ENCODE results near the gene AKAP6.

DNA sequence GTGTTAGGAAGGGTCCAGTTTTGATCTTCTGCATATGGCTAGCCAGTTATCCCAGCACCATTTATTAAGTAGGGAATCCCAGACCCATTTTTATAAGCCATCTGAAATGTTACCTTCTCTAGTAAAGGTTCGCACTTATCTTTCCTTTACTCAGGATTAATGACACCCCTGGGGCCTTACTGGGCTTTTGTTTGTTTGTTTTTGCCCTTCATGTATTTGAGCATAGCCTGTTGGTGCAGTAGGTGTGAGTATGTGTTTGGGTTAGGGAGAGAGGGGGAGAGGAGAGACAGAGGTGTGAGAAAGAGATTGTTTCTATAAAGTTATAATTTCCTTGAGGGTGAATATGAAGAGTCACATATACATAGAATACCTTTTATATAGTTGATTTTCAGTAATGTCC, 96.9 kb downstream of the AKAP6 start:
- TF ChIP-seq, protein P1, sequence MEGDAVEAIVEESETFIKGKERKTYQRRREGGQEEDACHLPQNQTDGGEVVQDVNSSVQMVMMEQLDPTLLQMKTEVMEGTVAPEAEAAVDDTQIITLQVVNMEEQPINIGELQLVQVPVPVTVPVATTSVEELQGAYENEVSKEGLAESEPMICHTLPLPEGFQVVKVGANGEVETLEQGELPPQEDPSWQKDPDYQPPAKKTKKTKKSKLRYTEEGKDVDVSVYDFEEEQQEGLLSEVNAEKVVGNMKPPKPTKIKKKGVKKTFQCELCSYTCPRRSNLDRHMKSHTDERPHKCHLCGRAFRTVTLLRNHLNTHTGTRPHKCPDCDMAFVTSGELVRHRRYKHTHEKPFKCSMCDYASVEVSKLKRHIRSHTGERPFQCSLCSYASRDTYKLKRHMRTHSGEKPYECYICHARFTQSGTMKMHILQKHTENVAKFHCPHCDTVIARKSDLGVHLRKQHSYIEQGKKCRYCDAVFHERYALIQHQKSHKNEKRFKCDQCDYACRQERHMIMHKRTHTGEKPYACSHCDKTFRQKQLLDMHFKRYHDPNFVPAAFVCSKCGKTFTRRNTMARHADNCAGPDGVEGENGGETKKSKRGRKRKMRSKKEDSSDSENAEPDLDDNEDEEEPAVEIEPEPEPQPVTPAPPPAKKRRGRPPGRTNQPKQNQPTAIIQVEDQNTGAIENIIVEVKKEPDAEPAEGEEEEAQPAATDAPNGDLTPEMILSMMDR (IDR thresholded peaks at IDR 0.05; ENCODE audit: low read depth, low read length, poor library complexity, severe bottlenecking) = no peak
- TF ChIP-seq EZH2phosphoT487 (IDR thresholded peaks at IDR 0.05; ENCODE audit: borderline replicate concordance, low read length) = no peak
